OCI-LY7 (cell line): Measurements from ENCODE around the gene ZNF85. TPM values are rescaled to one million over a fixed set of nuclear protein-coding genes. Genes with fewer than 3 reads are reported as not detected.

Experiments used
- BruUV-seq: library from RNA; stranded (reverse); fragments of 400-500 nt; replicated peaks from 2 replicates; lab custom pipeline; 2021; lab: Mats Ljungman, UMichigan
- CTCF ChIA-PET: fragments of 300-600 bp; sonication (Branson Sonifier 250); formaldehyde crosslinking; loops from one replicate; lab custom pipeline; 2022; ENCODE audit warnings: antibody characterized with exemption; ENCODE audit not compliant: unreplicated experiment; lab: Charles Lee
- POLR2A ChIA-PET: fragments of 300-600 bp; sonication (Branson Sonifier 250); formaldehyde crosslinking; loops from one replicate; lab custom pipeline; 2022; ENCODE audit warnings: antibody characterized with exemption; lab: Charles Lee
- DNase-seq: peaks from one replicate; pipeline ENCODE4 v3.0.0-alpha.2; 2015; ENCODE audit warnings: low spot score
- H2AFZ ChIP-seq: fragments of 200-600 bp; sonication (generic), shearing (Covaris generic); 2 replicates; pipeline ENCODE4 v1.6.1; 2014; ENCODE audit warnings: mild to moderate bottlenecking, antibody characterized with exemption, low read length, moderate library complexity
- H3K27ac ChIP-seq: fragments of 200-600 bp; sonication (generic); 2 replicates; pipeline ENCODE4 v1.5.1; 2014; ENCODE audit warnings: mixed run types, low read depth, mild to moderate bottlenecking, moderate library complexity, low read length, inconsistent platforms; ENCODE audit not compliant: poor library complexity, severe bottlenecking
- H3K36me3 ChIP-seq: fragments of 200-600 bp; sonication (generic); 2 replicates; pipeline ENCODE4 v1.6.1; 2014; ENCODE audit warnings: mild to moderate bottlenecking, antibody characterized with exemption, low read length, moderate library complexity, mixed read lengths; ENCODE audit not compliant: insufficient read depth
- H3K4me1 ChIP-seq: fragments of 200-600 bp; sonication (generic); 2 replicates; pipeline ENCODE4 v1.5.1; 2014; ENCODE audit warnings: mild to moderate bottlenecking, low read length; ENCODE audit not compliant: insufficient read depth, poor library complexity, severe bottlenecking
- H3K4me2 ChIP-seq: fragments of 200-600 bp; sonication (generic); 2 replicates; pipeline ENCODE4 v1.6.1; 2014; ENCODE audit warnings: mild to moderate bottlenecking, low read length
- H3K4me3 ChIP-seq: fragments of 200-600 bp; sonication (generic); 2 replicates; pipeline ENCODE4 v1.5.1; 2014; ENCODE audit warnings: mild to moderate bottlenecking, low read depth, low read length; ENCODE audit not compliant: poor library complexity, severe bottlenecking
- H3K79me2 ChIP-seq: fragments of 200-600 bp; sonication (generic); 2 replicates; pipeline ENCODE4 v1.6.1; 2016; ENCODE audit warnings: low read depth, mild to moderate bottlenecking, low read length, moderate library complexity, mixed read lengths; ENCODE audit not compliant: insufficient read depth
- H3K9me2 ChIP-seq: fragments of 200-600 bp; sonication (generic); 2 replicates; pipeline ENCODE4 v1.6.1; 2016; ENCODE audit warnings: mild to moderate bottlenecking, low read length, mixed read lengths; ENCODE audit not compliant: insufficient read depth
- H3K9me3 ChIP-seq: fragments of 200-600 bp; sonication (generic); 2 replicates; pipeline ENCODE4 v1.6.1; 2014; ENCODE audit warnings: mild to moderate bottlenecking, mixed run types, low read length, mixed read lengths
- H4K20me1 ChIP-seq: fragments of 200-600 bp; sonication (generic); 2 replicates; pipeline ENCODE4 v1.6.1; 2014; ENCODE audit warnings: mild to moderate bottlenecking, antibody characterized with exemption, low read length, moderate library complexity, mixed read lengths; ENCODE audit not compliant: insufficient read depth
- EZH2phosphoT487 ChIP-seq: fragments of 200-600 bp; sonication (generic); IDR thresholded peaks from 2 replicates; pipeline ENCODE4 v1.6.1; 2018; ENCODE audit warnings: low read depth, borderline replicate concordance, mild to moderate bottlenecking, mixed run types, antibody characterized with exemption, low read length, moderate library complexity, mixed read lengths
- intact Hi-C: fragments of 100-400 bp; cut with micrococcal nuclease; formaldehyde crosslinking; loops from one replicate; pipeline ENCODE4 v1.10.0; 2022; ENCODE audit not compliant: unreplicated experiment
- total RNA-seq, 2 experiments: library from RNA; depleted of rRNA in 1 of 2; stranded (reverse); fragments of >200 nt in 1 of 2; shearing (Covaris generic) in 1 of 2; gene quantifications; 2 replicates each; pipeline ENCODE4 v1.2.3, GENCODE V29; 2014 to 2022
- TF ChIP-seq, protein P1 (sequence below): fragments of 200-600 bp; sonication (generic); conservative IDR thresholded peaks from 2 replicates; pipeline ENCODE4 v1.5.1; 2014; ENCODE audit warnings: mild to moderate bottlenecking, antibody characterized with exemption, low read length, moderate library complexity, mixed read lengths

The ZNF85 gene
- total RNA-seq, 2 experiments from 2014 or later: 25.2 to 26.5 TPM

DNA sequence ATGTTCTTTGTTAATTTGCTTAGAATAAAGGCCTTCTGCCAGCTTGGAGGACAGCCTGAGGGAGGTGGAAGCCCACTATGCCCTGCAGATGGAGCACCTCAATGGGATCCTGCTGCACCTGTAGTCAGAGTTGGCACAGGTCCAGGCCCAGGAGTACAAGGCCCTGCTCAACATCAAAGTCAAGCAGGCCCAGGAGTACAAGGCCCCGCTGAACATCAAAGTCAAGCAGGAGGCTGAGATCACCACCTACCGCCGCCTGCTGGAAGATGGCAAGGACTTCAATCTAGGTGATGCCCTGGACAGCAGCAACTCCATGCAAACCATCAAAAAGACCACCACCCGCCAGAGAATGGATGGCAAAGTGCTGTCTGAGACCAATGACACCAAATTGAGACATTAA, 41.7 kb downstream of the ZNF85 start:
- H3K27ac ChIP-seq: no peak overlapping the region
- ChIA-PET CTCF (no interaction called here), POLR2A (interaction anchor here (0.6 kb wide), 1 partner anchor 32 kb away, joined by 3 read pairs; no protein-coding TSS in a partner anchor)
- no TSS peak for BruUV-seq
- no peak overlapping the region for H2AFZ ChIP-seq
- no peaks in the 10 kb centered on the region for H3K79me2 ChIP-seq
- no peak overlapping the region for H3K4me3 ChIP-seq
- H4K20me1 ChIP-seq: no peaks in the 10 kb centered on the region
- DNase-seq: peak; percentile 10
- H3K36me3 ChIP-seq: no peaks in the 10 kb centered on the region
- no peak overlapping the region for H3K4me2 ChIP-seq
- TF ChIP-seq, protein P1, sequence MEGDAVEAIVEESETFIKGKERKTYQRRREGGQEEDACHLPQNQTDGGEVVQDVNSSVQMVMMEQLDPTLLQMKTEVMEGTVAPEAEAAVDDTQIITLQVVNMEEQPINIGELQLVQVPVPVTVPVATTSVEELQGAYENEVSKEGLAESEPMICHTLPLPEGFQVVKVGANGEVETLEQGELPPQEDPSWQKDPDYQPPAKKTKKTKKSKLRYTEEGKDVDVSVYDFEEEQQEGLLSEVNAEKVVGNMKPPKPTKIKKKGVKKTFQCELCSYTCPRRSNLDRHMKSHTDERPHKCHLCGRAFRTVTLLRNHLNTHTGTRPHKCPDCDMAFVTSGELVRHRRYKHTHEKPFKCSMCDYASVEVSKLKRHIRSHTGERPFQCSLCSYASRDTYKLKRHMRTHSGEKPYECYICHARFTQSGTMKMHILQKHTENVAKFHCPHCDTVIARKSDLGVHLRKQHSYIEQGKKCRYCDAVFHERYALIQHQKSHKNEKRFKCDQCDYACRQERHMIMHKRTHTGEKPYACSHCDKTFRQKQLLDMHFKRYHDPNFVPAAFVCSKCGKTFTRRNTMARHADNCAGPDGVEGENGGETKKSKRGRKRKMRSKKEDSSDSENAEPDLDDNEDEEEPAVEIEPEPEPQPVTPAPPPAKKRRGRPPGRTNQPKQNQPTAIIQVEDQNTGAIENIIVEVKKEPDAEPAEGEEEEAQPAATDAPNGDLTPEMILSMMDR: no peak
- no peak for TF ChIP-seq EZH2phosphoT487
- no peaks in the 10 kb centered on the region for H3K9me3 ChIP-seq
- no peaks in the 10 kb centered on the region for H3K9me2 ChIP-seq
- peaks cover 3% of the 10 kb centered on the region for H3K4me1 ChIP-seq
- intact Hi-C loops: no loop called here

DNA sequence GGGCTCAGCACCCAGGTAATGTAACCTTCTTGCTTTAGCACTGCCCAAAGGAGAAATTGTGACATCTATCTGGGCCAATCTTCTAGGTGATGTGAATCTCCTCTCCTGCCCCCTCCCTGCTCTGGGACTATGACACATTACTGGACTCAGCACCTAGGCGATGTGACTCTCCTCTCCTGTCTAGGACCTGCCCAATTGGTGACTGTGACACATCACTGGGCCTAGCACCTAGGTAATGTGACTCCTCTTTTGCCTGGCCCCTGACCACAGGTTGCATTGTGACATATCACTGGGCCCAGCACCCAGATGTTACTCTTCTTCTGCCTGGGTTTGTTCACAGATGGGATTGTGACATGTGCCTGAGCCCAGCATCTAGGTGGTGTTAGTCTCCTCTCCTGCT, 45.0 kb downstream of the ZNF85 start:
- BruUV-seq: no TSS peak
- intact Hi-C loops: no loop called here

DNA sequence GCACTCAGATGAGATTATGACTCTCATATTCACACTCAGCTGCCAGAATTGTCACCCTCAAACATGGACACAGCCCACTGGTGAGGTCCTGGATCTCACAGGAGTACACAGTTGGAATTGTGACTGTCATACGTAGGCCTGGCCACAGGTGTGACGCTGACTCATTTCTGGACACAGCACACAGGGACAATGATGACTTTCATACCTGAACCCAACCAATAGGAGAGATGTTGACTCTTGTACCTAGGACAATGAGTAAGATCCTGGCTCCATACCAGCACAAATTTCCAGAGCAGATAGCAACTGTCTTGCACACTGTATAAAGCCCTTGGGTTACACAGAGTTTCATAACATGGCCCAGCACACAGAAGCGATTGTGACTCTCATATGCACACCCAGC, 46.4 kb downstream of the ZNF85 start:
- Histone ChIP-seq H2AFZ (no peak overlapping the region), H4K20me1 (no peaks in the 10 kb centered on the region), H3K4me3 (no peak overlapping the region), H3K79me2 (no peaks in the 10 kb centered on the region), H3K9me2 (no peaks in the 10 kb centered on the region), H3K4me1 (peaks cover 3% of the 10 kb centered on the region), H3K9me3 (no peaks in the 10 kb centered on the region), H3K36me3 (no peaks in the 10 kb centered on the region), H3K4me2 (no peak overlapping the region), H3K27ac (no peak overlapping the region)
- POLR2A ChIA-PET: interaction anchor here (1.1 kb wide), 1 partner anchor 359 kb away, joined by 3 read pairs; no protein-coding TSS in a partner anchor
- no peak for TF ChIP-seq EZH2phosphoT487
- TF ChIP-seq, protein P1: no peak
- intact Hi-C loops: no loop called here
- CTCF ChIA-PET: no interaction called here
- no peak for DNase-seq
- no TSS peak for BruUV-seq

More for the DNA sequence above, 45.0 kb downstream of the ZNF85 start:
- Histone ChIP-seq H3K4me1 (peaks cover 3% of the 10 kb centered on the region), H3K4me2 (no peak overlapping the region), H3K27ac (no peak overlapping the region), H4K20me1 (no peaks in the 10 kb centered on the region), H3K9me2 (no peaks in the 10 kb centered on the region), H2AFZ (no peak overlapping the region), H3K4me3 (no peak overlapping the region), H3K9me3 (no peaks in the 10 kb centered on the region), H3K79me2 (no peaks in the 10 kb centered on the region), H3K36me3 (no peaks in the 10 kb centered on the region)
- ChIA-PET CTCF (no interaction called here), POLR2A (no interaction called here)
- no peak for DNase-seq
- TF ChIP-seq, protein P1: no peak
- TF ChIP-seq EZH2phosphoT487: no peak
